Central memory CD8-positive, alpha-beta T cell (primary cell): ENCODE data around the gene ZNF609.
"Not testable (repeated sequence)": the region's sequence is repeated elsewhere in the genome, so short reads cannot be mapped to it uniquely, and the experiment has no call there.

Experiments
- ATAC-seq: fragments of 150-1000 bp; cut with Tn5 transposase; replicated peaks from 2 replicates; pipeline ENCODE4 v1.10.0; 2022; ENCODE audit warnings: mild to moderate bottlenecking, moderate FRiP score, moderate number of reproducible peaks; ENCODE audit not compliant: poor library complexity, severe bottlenecking; ENCODE audit errors: extremely low read depth
- DNase-seq, 2 donors: peaks; one replicate each; pipeline ENCODE4 v3.0.0; 2021; ENCODE audit warnings: low spot score in 2 of 2
- H3K27ac Mint-ChIP-seq: one replicate; pipeline ENCODE4 v1.8.0; 2022; ENCODE audit warnings: low read depth, mild to moderate bottlenecking, moderate library complexity, mixed read lengths
- H3K27me3 Mint-ChIP-seq: one replicate; pipeline ENCODE4 v1.8.0; 2022; ENCODE audit warnings: mixed read lengths
- H3K36me3 Mint-ChIP-seq: one replicate; pipeline ENCODE4 v1.8.0; 2022; ENCODE audit warnings: mild to moderate bottlenecking, moderate library complexity, mixed read lengths; ENCODE audit not compliant: insufficient read depth
- H3K4me1 Mint-ChIP-seq: one replicate; pipeline ENCODE4 v1.8.0; 2022; ENCODE audit warnings: mixed read lengths
- H3K4me3 Mint-ChIP-seq: one replicate; pipeline ENCODE4 v1.8.0; 2022; ENCODE audit warnings: mild to moderate bottlenecking, moderate library complexity, mixed read lengths
- H3K9me3 Mint-ChIP-seq: one replicate; pipeline ENCODE4 v1.8.0; 2022; ENCODE audit warnings: mixed read lengths

The ZNF609 gene

DNA sequence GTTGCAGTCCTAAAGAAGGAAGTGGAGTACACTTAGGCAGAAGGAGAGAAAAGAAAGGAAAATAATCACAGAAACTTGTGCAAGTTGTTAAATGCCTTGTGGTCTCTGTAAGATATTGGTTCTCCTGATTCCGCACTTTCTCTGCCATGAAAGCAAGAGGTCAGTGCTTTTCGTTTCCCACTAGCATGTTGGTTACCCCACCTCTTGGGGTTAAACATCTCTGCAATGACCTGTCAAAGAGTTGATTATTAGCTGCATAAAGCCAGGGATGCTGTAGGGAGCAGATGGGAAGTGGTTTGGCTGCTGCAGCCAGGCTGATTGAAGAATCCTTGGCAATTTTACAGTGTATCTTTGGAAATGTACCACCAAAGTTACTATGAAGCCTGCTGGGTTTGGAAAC, 33.3 kb downstream of the ZNF609 start:
- Mint-ChIP-seq H3K27ac (peak overlapping the region; percentile 9), H3K4me1 (peaks cover 28% of the 10 kb centered on the region), H3K9me3 (no peaks in the 10 kb centered on the region), H3K4me3 (no peak overlapping the region), H3K36me3 (peaks cover 15% of the 10 kb centered on the region), H3K27me3 (no peaks in the 10 kb centered on the region)
- ATAC-seq (no peak), DNase-seq (no peak)

DNA sequence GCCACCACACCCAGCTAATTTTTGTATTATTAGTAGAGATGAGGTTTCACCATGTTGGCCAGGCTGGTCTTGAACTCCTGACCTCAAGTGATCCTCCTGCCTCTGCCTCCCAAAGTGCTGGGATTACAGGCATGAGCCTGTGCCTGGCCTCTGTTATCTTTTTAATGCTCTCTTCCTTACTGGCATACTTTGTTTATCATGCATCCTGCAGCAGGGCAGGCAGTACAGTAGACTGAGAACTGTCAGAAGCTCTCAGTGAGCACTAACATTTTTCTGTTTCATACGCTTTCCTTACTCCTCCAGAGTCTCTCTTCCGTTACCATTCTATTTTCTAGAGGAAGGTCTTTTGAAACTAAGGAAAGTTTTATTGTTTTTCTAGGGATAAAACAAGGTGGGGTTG, 35.6 kb downstream of the ZNF609 start:
- ATAC-seq, H3K9me3 Mint-ChIP-seq, H3K27ac Mint-ChIP-seq, DNase-seq, H3K4me3 Mint-ChIP-seq, H3K27me3 Mint-ChIP-seq: not testable (repeated sequence)
- Mint-ChIP-seq H3K36me3 (peaks cover 16% of the 10 kb centered on the region), H3K4me1 (peaks cover 50% of the 10 kb centered on the region)

DNA sequence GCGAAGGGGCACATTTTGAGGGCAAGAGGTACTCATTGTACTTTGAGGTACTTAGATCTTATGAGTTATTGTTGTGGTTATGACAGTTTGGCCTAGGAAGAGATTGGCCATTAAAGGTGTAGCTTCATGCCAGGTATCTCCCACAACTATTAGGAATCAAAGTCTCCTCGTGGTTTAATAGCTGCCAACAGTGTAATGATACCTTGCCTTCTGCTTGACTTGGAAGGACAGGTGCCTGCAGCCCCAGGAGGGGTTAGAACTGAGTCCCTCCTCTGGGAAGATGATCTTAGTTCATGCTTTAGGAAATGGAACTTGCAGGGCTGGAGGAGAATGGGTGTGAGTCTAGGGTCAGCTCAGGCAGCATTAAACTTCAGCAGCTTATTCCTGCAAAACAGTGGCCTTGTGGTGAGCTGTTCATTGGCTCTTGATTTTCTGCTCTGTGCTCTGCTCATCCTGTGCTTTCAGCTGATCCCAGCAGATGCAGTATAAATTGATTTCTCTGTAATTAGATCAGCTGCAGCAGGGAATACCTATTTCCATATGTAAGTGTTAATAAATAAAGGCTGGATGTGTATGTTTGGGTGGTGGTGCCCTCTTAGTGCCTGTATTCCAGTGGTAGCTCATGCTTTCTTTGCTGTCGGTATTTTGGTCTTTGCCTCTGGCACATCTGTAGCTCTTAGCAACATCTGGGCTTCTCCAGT, 40.5 kb downstream of the ZNF609 start:
- no peak overlapping the region for H3K4me3 Mint-ChIP-seq
- DNase-seq: no peak
- no peak for ATAC-seq
- no peaks in the 10 kb centered on the region for H3K27me3 Mint-ChIP-seq
- H3K36me3 Mint-ChIP-seq: peaks cover 14% of the 10 kb centered on the region
- H3K27ac Mint-ChIP-seq: peak overlapping the region; percentile 77
- no peaks in the 10 kb centered on the region for H3K9me3 Mint-ChIP-seq
- H3K4me1 Mint-ChIP-seq: peaks cover 73% of the 10 kb centered on the region

DNA sequence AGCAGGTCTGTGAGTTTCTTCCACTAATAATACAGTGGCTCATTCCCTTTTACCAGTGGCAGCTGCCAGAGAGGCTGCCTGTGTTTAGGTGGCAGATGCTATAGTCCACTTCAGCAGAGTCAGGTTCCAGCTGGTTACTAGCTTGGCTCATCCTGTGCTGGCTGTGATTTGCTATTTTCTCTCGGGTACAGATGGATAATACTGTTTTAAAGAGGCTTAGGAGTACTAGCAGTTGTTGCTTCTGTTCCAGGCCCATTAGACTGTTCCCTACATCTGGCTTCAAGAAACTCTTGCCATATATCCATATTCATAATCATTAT, 41.0 kb downstream of the ZNF609 start:
- ATAC-seq (no peak), DNase-seq (no peak)
- Mint-ChIP-seq H3K9me3 (no peaks in the 10 kb centered on the region), H3K4me3 (no peak overlapping the region), H3K36me3 (peaks cover 14% of the 10 kb centered on the region), H3K4me1 (peaks cover 69% of the 10 kb centered on the region), H3K27ac (peak overlapping the region; percentile 77), H3K27me3 (no peaks in the 10 kb centered on the region)

DNA sequence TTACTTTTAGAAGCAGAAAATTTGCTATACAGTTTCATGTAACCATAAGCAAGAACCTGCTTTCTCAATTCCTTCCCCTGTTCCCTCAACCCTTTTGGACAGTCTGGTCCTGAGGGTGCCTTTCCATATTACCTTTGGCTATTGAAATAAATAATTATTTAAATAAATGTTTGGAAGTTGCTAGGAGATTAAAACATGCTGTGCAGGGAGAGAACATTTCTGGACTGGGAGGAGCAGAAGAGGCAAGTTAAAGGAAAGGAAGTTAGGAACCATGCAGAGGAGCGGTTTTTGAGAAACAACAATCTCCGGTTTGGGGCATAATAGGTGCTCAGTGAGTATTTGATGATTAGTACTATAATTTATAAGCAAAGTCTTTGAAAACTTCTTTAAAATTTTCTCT, 41.8 kb downstream of the ZNF609 start:
- H3K4me1 Mint-ChIP-seq: peaks cover 69% of the 10 kb centered on the region

DNA sequence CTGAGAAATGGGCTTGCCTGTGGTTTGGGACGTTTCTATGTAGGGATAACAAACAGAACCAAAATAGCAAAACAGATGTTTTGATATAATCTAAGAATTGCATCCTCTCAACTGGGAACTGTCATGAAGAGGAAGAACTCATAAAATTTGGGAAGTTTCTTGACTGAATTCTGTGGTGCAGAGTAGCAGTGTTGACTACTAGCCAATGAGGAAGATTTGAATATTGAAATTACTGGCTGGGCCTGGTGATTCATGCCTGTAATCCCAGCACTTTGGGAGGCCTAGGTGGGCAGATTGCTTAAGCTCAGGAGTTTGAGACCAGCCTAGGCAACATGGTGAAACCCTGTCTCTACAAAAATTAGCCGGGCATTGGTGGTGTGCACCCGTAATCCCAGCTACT, 42.2 kb downstream of the ZNF609 start:
- Mint-ChIP-seq H3K9me3 (no peaks in the 10 kb centered on the region), H3K36me3 (peaks cover 14% of the 10 kb centered on the region), H3K4me1 (peaks cover 70% of the 10 kb centered on the region), H3K27ac (peak overlapping the region; percentile 51), H3K4me3 (peak overlapping the region; percentile 57), H3K27me3 (no peaks in the 10 kb centered on the region)
- DNase-seq (no peak), ATAC-seq (no peak)

More for the DNA sequence above, 41.8 kb downstream of the ZNF609 start:
- Mint-ChIP-seq H3K27me3 (no peaks in the 10 kb centered on the region), H3K9me3 (no peaks in the 10 kb centered on the region), H3K4me3 (peak overlapping the region; percentile 57), H3K36me3 (peaks cover 14% of the 10 kb centered on the region), H3K27ac (peak overlapping the region; percentile 51)
- DNase-seq (no peak), ATAC-seq (no peak)

DNA sequence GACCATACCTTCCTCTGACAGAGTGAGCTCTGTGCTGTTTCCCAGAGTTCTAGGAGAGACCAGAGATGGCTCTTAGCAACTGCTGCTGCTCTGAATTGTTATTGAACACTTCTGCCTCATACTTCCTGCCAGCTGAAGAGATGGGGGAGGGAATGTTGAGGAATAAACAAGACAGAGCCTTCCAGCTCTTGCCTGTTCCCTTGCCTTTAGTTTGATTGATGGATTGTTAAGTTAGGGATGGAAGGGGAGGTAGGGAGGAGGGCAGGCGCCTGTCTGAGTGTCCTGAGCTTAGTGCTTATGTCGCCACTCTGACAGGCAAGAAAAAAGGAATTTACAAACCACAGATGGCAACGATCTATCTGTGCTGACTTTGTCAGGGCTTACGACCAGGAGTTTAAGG, 42.8 kb downstream of the ZNF609 start:
- no peak for DNase-seq
- no peaks in the 10 kb centered on the region for H3K27me3 Mint-ChIP-seq
- H3K9me3 Mint-ChIP-seq: no peaks in the 10 kb centered on the region
- peak overlapping the region; percentile 51 for H3K27ac Mint-ChIP-seq
- peak; percentile 33 for ATAC-seq
- H3K36me3 Mint-ChIP-seq: peaks cover 14% of the 10 kb centered on the region
- H3K4me3 Mint-ChIP-seq: peak overlapping the region; percentile 57
- H3K4me1 Mint-ChIP-seq: peaks cover 76% of the 10 kb centered on the region

DNA sequence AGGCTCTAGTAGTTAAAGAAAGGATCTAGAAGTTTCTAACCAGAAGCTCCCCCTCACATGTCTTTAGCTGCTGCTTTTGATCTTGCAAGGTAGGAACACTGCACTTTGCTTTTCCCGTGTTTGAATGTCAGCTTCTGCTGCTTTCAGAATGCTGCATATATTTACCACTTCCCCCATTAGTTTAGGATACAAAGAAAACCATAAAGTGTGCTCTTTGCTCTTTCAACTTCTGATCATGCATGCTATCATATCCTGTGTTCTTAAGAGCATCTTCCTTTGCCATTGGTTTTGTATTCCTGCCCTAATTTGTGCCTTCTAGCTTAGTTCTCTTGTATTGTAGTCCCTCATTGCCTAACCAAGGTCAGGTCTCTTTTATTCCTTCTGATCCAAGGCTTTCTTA, 43.3 kb downstream of the ZNF609 start:
- Mint-ChIP-seq H3K27me3 (no peaks in the 10 kb centered on the region), H3K27ac (peak overlapping the region; percentile 51), H3K4me3 (peak overlapping the region; percentile 57), H3K9me3 (no peaks in the 10 kb centered on the region), H3K36me3 (peaks cover 14% of the 10 kb centered on the region), H3K4me1 (peaks cover 77% of the 10 kb centered on the region)
- no peak for DNase-seq
- peak; percentile 53 for ATAC-seq

DNA sequence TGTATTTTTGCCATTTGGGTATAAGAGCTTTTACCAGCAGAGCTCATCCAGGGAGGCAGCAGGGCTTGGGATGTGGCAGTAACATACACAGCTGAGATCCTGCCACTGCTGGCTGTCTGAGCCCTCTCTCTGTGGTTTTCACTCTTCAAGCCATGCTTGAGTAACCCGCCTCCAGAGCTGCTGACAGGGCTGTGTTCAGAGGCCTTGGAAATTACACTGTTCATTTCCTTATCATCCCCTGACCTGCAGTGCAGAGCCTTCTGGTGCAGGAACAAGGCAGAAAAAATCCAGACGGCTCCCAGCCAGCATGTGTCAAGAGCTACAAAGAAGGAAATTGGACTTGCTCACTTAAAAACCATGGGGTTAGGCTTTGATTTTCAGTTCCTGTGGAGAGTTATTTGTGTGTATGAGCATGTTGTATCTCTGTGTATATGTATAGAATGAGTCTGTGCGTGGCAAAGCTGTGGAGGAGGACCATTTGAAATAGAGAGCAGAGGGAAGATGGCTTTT, 47.0 kb downstream of the ZNF609 start:
- Mint-ChIP-seq H3K4me1 (peaks cover 49% of the 10 kb centered on the region), H3K27me3 (no peaks in the 10 kb centered on the region), H3K36me3 (peaks cover 10% of the 10 kb centered on the region), H3K4me3 (no peak overlapping the region), H3K27ac (peak overlapping the region; percentile 3), H3K9me3 (no peaks in the 10 kb centered on the region)
- ATAC-seq (peak; percentile 66), DNase-seq (no peak)

DNA sequence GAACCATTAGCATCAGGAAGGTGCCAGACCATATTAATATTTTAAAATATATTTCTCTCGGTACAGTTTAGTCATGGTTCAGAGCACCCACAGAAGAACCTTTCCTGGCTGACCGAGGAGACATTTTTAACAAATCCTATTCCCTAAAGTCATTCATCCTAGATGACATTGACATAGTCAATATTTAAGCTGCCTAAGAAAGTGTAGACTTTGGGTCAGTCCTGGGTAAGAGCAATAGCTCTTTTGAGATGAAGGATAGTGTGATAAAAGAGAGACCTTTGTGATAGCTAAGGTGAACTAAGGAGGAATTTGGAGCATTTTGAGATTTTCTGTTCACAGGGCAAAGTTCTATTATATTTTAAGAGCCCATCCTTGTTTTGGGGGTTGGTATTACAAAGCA, 47.5 kb downstream of the ZNF609 start:
- H3K27ac Mint-ChIP-seq: peak overlapping the region; percentile 3
- H3K27me3 Mint-ChIP-seq: no peaks in the 10 kb centered on the region
- peaks cover 44% of the 10 kb centered on the region for H3K4me1 Mint-ChIP-seq
- ATAC-seq: no peak
- DNase-seq: no peak
- H3K9me3 Mint-ChIP-seq: no peaks in the 10 kb centered on the region
- H3K36me3 Mint-ChIP-seq: peaks cover 10% of the 10 kb centered on the region
- no peak overlapping the region for H3K4me3 Mint-ChIP-seq

DNA sequence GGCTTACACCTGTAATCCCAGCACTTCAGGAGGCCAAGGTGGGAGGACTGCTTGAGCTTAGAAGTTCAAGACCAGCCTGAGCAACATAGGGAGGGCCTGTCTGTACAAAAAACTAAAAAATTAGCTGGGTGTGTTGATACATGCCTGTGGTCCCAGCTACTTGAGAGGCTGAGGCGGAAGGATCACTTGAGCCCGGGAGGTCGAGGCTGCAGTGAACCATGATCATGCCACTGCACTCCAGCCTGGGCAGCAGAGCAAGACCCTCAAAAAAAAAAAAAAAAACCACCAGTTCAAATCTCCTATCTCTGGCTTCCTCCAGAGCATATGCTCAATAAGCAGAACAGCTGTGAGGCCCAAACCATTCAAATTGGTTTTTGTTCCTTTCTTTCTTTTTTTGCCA, 53.4 kb downstream of the ZNF609 start:
- Mint-ChIP-seq H3K4me1 (peaks cover 32% of the 10 kb centered on the region), H3K9me3 (no peaks in the 10 kb centered on the region), H3K27me3 (no peaks in the 10 kb centered on the region), H3K36me3 (peaks cover 6% of the 10 kb centered on the region), H3K4me3 (no peak overlapping the region), H3K27ac (peak overlapping the region; percentile 47)
- ATAC-seq (no peak), DNase-seq (no peak)

DNA sequence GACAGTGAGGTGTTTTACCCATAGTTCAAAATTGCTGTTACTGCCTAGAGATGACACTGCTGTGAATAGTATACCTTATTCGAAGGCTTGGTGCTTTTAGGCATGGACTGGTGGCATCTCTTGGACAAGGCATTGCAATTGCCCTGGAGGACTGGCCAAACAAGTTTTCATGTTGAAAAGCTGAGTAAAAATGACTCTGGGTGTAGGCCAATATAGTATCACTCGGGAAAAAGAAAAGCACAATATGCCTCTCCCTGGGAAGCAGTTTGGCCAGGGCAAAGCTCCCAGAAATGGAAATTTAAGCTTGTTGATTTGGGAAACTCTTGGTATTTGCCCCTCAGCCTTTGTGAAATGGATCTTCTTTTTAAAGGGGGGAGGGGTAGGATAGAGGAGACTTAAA, 54.8 kb downstream of the ZNF609 start:
- H3K27ac Mint-ChIP-seq: no peak overlapping the region
- no peaks in the 10 kb centered on the region for H3K9me3 Mint-ChIP-seq
- ATAC-seq (no peak), DNase-seq (no peak)
- peaks cover 37% of the 10 kb centered on the region for H3K4me1 Mint-ChIP-seq
- H3K4me3 Mint-ChIP-seq: no peak overlapping the region
- peaks cover 7% of the 10 kb centered on the region for H3K36me3 Mint-ChIP-seq
- H3K27me3 Mint-ChIP-seq: no peaks in the 10 kb centered on the region

DNA sequence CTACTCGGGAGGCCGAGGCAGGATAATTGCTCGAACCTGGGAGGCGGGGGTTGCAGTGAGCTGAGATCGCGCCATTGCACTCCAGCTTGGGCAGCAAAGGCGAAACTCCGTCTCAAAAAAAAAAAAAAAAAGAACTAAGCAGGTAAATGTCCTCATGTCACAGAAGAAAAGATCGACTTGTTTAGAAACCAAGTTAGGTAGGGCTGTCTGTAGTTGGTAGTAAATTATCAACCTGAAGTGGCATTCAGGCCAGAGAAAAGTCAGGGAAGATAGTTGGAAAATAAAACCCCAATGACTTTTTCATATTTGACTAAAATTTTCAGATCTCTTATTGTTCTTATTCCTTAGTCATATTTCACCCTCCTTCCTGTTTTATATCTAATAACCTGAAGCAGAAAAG, 55.4 kb downstream of the ZNF609 start:
- H3K27ac Mint-ChIP-seq: no peak overlapping the region
- peaks cover 2% of the 10 kb centered on the region for H3K36me3 Mint-ChIP-seq
- H3K27me3 Mint-ChIP-seq: no peaks in the 10 kb centered on the region
- H3K4me3 Mint-ChIP-seq: no peak overlapping the region
- ATAC-seq (no peak), DNase-seq (no peak)
- no peaks in the 10 kb centered on the region for H3K9me3 Mint-ChIP-seq
- H3K4me1 Mint-ChIP-seq: peaks cover 38% of the 10 kb centered on the region
